Stomach (tissue), 9 donors: ENCODE data around the gene GALNT2. TPM values are rescaled to one million over a fixed set of nuclear protein-coding genes. Genes with fewer than 3 reads are reported as not detected.

Source experiments
- DNase-seq, 2 donors: peaks; one replicate each; pipeline versions ENCODE4 v3.0.0 to v3.0.0-alpha.2; 2013 to 2019
- H3K27ac ChIP-seq, 5 donors: fragments of 200-600 bp in 4 of 5; sonication (generic) in 4 of 5; one replicate each; pipeline ENCODE4 v1.5.1; 2013 to 2019; ENCODE audit warnings: mild to moderate bottlenecking in 1 of 5, moderate library complexity in 1 of 5
- H3K27me3 ChIP-seq, 3 donors: fragments of 200-600 bp; sonication (generic); one replicate each; pipeline ENCODE4 v1.5.1; 2017 to 2019; ENCODE audit warnings: mixed run types in 1 of 3
- H3K36me3 ChIP-seq, 4 donors: fragments of 200-600 bp; sonication (generic); 1 replicate in 3 of 4; 2 replicates in 1 of 4; pipeline ENCODE4 v1.5.1; 2016 to 2019
- H3K4me1 ChIP-seq, 4 donors: fragments of 200-600 bp; sonication (generic); one replicate each; pipeline ENCODE4 v1.5.1; 2016 to 2019
- H3K4me3 ChIP-seq, 4 donors: fragments of 200-600 bp; sonication (generic) in 3 of 4; one replicate each; pipeline ENCODE4 v1.5.1; 2016 to 2019; ENCODE audit warnings: mild to moderate bottlenecking in 1 of 4
- H3K9me3 ChIP-seq, 4 donors: fragments of 200-600 bp; sonication (generic); one replicate each; pipeline ENCODE4 v1.5.1; 2016 to 2019
- EP300 ChIP-seq: sonication (generic); formaldehyde crosslinking; IDR thresholded peaks from one replicate; pipeline ENCODE4 v1.6.1; 2017; ENCODE audit warnings: antibody characterized with exemption
- POLR2A ChIP-seq, 4 donors: fragments of 450-650 bp; IDR thresholded peaks; one replicate each; pipeline ENCODE4 v1.6.1; 2016; ENCODE audit warnings: antibody characterized with exemption in 4 of 4, control low read depth in 2 of 4, mild to moderate bottlenecking in 1 of 4, moderate library complexity in 1 of 4
- POLR2AphosphoS5 ChIP-seq, 3 donors: sonication (generic); formaldehyde crosslinking; IDR thresholded peaks; one replicate each; pipeline ENCODE4 v1.6.1; 2016; ENCODE audit warnings: antibody characterized with exemption in 3 of 3
- WGBS, 5 donors: extraction: QIAGEN DNeasy Blood & Tissue Kit in 3 of 5; methylation state at CpG; one replicate each; pipeline versions ENCODE4 v1.1.5 to v1.1.7; 2013 to 2018; 5-methylcytosine and 5-hydroxymethylcytosine counted together
- intact Hi-C: fragments of 100-400 bp; cut with DNase I; formaldehyde crosslinking; loops from one replicate; pipeline ENCODE4 v1.15.1; 2023; ENCODE audit warnings: low total_unique reads
- polyA plus RNA-seq, 3 donors: library from polyadenylated mRNA; stranded (reverse); fragments of 200-250 nt; gene quantifications; one replicate each; pipeline ENCODE4 v1.2.3, GENCODE V29; 2013
- total RNA-seq, 5 donors: library from RNA; depleted of rRNA; stranded (reverse); fragments of >200 nt; gene quantifications; one replicate each; pipeline versions ENCODE4 v1.1.0 to v1.2.3, GENCODE V29; 2014 to 2016
- TF ChIP-seq, protein P1 (sequence below), 7 experiments: fragments of 450-650 bp in 4 of 7; fragments of 200-600 bp in 3 of 7; sonication (generic) in 3 of 7; IDR thresholded peaks; one replicate each; pipeline ENCODE4 v1.5.1; 2016 to 2019; ENCODE audit warnings: antibody characterized with exemption in 7 of 7, control low read depth in 2 of 7, mild to moderate bottlenecking in 1 of 7
- donor health status: healthy with polysubstance abuse.
- donor health status: Bipolar disorder and iron deficiency.
- donor health status: healthy.

Gene GALNT2
- total and polyA plus RNA-seq, 8 donors, result 5.5 to 101 (median 43.1) TPM

DNA sequence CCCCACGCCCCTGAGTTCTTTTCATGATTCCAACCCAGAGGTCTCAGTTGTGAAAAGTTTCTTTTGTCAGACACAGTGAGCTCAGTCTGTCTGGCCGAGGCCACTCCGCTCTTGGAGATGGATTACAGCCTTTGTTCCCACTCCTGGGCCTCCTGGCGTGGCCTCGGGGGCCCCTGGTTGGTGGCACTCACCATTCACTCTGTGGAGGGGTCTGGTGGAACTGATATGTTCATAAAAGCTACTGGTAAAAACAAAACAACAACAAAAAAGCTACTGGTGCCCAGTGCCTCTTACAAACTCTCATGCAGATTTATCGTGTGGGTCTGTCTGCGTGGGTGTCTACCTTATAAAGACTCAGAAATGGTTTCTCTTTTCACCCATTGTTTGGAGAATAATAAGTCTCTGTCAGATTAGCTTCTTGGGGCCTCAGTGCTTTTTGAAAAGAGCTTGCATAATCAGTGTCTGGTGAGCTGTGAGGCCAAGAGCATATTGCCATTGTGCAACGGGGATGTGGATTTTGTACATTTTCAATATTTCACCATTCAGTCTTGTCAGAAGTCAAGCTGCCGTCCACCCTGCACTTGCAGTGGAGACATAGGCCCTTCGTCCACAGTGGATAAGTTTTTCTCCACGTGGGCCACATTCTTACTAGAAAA is 86.7 kb downstream of the GALNT2 start:
- Histone ChIP-seq H3K27me3 (no peaks in the 10 kb centered on the region), H3K27ac (peak overlapping the region in 3 of 5 donors; percentile 6 to 58 (median 47)), H3K4me3 (no peak overlapping the region), H3K36me3 (no peaks in the 10 kb centered on the region), H3K4me1 (peaks cover 11 to 82% (median 36%) of the 10 kb centered on the region in 4 donors), H3K9me3 (no peaks in the 10 kb centered on the region)
- DNase-seq, result peak in 1 of 2 donors; percentile 48
- 71 to 83% (median 80%) methylated on average over 11 of the region's 11 CpGs for WGBS, 5 donors
- intact Hi-C loops, result no loop called here
- TF ChIP-seq POLR2A (IDR thresholded peaks at IDR 0.05), result no peak
- TF ChIP-seq, protein P1, sequence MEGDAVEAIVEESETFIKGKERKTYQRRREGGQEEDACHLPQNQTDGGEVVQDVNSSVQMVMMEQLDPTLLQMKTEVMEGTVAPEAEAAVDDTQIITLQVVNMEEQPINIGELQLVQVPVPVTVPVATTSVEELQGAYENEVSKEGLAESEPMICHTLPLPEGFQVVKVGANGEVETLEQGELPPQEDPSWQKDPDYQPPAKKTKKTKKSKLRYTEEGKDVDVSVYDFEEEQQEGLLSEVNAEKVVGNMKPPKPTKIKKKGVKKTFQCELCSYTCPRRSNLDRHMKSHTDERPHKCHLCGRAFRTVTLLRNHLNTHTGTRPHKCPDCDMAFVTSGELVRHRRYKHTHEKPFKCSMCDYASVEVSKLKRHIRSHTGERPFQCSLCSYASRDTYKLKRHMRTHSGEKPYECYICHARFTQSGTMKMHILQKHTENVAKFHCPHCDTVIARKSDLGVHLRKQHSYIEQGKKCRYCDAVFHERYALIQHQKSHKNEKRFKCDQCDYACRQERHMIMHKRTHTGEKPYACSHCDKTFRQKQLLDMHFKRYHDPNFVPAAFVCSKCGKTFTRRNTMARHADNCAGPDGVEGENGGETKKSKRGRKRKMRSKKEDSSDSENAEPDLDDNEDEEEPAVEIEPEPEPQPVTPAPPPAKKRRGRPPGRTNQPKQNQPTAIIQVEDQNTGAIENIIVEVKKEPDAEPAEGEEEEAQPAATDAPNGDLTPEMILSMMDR (IDR thresholded peaks at IDR 0.05), result no peak
- TF ChIP-seq POLR2AphosphoS5 (IDR thresholded peaks at IDR 0.05), result peak in 2 of 3 donors; percentile 9 to 26

DNA sequence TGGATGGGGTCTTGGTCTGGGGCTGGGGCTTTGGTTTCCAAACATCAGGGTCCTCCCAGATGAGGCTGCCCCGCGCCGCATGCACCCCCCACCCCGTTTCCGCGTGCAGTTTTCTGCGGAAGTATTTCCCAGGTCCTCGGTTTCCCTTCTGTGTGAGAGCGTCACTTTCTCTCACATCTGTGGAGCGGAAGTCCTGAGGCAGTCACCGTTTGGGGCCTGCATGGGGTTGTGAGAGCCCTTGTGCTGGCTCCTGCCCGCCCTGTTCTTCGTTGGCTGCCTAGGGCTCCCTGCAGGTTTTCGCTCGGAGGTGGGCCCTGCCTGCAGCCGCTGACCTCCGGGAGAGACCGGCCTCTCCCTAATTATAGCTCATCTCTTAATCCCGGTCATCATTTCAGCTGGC is 88.0 kb downstream of the GALNT2 start:
- no peak overlapping the region for H3K4me3 ChIP-seq
- intact Hi-C loops, result no loop called here
- 89 to 93% (median 92%) methylated on average over 19 of the region's 19 CpGs for WGBS, 5 donors
- no peak for DNase-seq
- no peaks in the 10 kb centered on the region for H3K27me3 ChIP-seq
- H3K27ac ChIP-seq, result peak overlapping the region in 1 of 5 donors; percentile 6
- no peak for TF ChIP-seq EP300
- H3K36me3 ChIP-seq, result no peaks in the 10 kb centered on the region
- H3K4me1 ChIP-seq, result peaks cover 20 to 82% (median 47%) of the 10 kb centered on the region in 4 donors
- H3K9me3 ChIP-seq, result no peaks in the 10 kb centered on the region

DNA sequence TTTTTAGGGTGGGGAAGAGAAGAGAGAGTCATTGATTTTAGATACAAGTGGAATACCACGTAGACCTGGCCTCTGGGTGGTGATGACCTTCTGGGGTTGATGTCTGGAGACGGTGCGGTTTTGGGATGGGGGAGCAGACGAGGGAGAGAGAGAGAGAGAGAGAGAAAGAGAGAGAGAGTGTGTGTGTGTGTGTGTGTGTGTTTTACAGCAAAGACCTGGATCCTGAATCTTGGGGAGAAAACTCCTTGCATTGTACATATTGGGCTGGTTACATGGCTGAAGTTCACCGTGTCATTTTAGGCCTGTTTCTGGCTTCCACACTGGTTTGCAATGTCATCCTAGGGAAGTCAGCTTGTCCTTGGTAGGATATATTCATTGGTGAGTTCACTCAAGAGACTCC is 89.0 kb downstream of the GALNT2 start:
- intact Hi-C loops, result no loop called here

DNA sequence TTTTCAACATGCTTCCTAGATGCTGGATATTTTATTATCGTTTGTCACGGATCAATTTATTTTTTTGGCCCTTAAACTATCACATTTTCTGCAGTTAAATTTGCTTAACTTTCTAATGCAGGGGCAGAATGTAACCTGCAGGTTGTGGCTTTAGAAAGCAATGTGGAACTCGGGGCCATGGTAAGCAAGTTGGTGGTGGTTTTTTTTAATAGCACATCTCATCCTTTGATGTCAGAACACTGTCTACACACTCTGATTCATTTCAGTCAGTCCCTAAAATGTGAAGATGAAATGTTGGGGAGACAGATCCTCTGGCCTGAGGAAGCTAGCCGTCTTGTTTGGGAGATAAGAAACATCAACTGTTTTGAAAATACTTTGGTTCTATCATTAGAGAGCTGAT is 89.5 kb downstream of the GALNT2 start:
- TF ChIP-seq EP300 (no peak), POLR2A (IDR thresholded peaks at IDR 0.05) (no peak), POLR2AphosphoS5 (IDR thresholded peaks at IDR 0.05) (no peak)
- TF ChIP-seq, protein P1 (IDR thresholded peaks at IDR 0.05), result no peak
- Histone ChIP-seq H3K4me3 (no peak overlapping the region), H3K4me1 (peaks cover 20 to 86% (median 46%) of the 10 kb centered on the region in 4 donors), H3K27me3 (no peaks in the 10 kb centered on the region), H3K36me3 (no peaks in the 10 kb centered on the region), H3K9me3 (no peaks in the 10 kb centered on the region), H3K27ac (no peak overlapping the region)
- intact Hi-C loops, result no loop called here
- no peak for DNase-seq
- WGBS, 5 donors, result 87 to 95% (median 95%) methylated on average over 4 of the region's 4 CpGs

More for the DNA sequence above, 89.0 kb downstream of the GALNT2 start:
- 73 to 92% (median 91%) methylated on average over 4 to 5 of the region's 5 CpGs for WGBS, 5 donors
- no peak for DNase-seq
- Histone ChIP-seq H3K27ac (no peak overlapping the region), H3K4me3 (no peak overlapping the region), H3K36me3 (no peaks in the 10 kb centered on the region), H3K27me3 (no peaks in the 10 kb centered on the region), H3K4me1 (peaks cover 20 to 82% (median 46%) of the 10 kb centered on the region in 4 donors), H3K9me3 (no peaks in the 10 kb centered on the region)
- TF ChIP-seq, protein P1 (IDR thresholded peaks at IDR 0.05), result no peak
- no peak for TF ChIP-seq EP300
- no peak for TF ChIP-seq POLR2AphosphoS5 (IDR thresholded peaks at IDR 0.05)
- no peak for TF ChIP-seq POLR2A (IDR thresholded peaks at IDR 0.05)
